ENCODE measurements around the gene PRUNE2.

The PRUNE2 gene

DNA sequence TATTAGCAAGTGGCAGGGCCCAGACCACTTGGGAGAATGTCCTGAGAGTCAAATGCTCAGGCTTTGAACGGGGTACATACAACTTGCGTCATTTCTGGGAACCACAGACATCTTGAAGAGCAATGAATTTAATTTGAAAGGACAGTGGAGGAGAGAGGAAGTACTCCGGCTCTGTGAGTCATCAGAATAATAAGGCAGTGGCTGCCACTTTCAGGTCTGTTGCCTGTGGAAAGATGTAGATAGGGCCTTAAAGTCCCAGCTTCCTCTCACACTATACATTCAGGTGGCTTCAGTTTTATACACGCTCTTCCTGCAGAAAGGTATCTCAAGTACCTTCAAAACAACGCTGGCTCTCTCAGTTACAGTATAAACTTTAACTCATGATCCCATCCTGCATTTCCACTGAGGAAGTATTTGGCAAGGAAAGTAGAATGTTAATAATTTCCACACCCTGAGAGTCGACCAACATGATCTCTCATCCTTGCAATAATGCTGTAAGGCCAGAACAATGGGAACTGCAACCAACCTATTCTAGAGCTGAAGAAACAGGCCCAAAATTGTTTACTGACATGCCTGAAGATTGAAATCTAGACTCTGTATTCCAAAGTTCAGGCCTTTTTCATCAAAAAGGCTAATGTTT, 6.8 kb upstream of the PRUNE2 start:
- TF ChIP-seq, protein P1, sequence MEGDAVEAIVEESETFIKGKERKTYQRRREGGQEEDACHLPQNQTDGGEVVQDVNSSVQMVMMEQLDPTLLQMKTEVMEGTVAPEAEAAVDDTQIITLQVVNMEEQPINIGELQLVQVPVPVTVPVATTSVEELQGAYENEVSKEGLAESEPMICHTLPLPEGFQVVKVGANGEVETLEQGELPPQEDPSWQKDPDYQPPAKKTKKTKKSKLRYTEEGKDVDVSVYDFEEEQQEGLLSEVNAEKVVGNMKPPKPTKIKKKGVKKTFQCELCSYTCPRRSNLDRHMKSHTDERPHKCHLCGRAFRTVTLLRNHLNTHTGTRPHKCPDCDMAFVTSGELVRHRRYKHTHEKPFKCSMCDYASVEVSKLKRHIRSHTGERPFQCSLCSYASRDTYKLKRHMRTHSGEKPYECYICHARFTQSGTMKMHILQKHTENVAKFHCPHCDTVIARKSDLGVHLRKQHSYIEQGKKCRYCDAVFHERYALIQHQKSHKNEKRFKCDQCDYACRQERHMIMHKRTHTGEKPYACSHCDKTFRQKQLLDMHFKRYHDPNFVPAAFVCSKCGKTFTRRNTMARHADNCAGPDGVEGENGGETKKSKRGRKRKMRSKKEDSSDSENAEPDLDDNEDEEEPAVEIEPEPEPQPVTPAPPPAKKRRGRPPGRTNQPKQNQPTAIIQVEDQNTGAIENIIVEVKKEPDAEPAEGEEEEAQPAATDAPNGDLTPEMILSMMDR (IDR thresholded peaks at IDR 0.05; ENCODE audit: low read depth, low read length, missing control alignments) = no peak
- no peak for DNase-seq (ENCODE audit: low read depth)
- H3K4me3 ChIP-seq (ENCODE audit: low read depth, low read length) = no peak overlapping the region

DNA sequence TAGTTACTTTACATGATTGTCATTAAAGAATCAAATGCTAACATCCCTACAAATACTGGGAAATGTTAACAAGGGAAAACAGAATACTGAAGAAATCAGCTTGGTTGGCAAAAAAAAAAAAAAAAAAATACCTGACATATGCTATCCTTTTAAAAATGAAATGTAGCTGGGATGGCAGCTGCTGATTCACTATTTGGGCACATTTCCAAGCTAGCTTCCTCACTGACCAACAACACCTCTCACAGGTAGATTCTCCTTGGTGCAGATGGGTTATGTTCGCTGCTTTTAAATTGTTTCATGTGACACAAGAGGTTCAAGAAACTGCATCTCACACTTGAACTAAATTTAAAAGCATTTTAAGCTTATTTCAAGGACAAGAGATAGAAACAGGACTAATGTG, 6.1 kb upstream of the PRUNE2 start:
- H3K4me3 ChIP-seq (ENCODE audit: low read depth, low read length) = no peak overlapping the region
- no peak for DNase-seq (ENCODE audit: low read depth)

GRCh38 chr9:76910861-76911260, 4.9 kb upstream of the PRUNE2 start:
- no peak overlapping the region for H3K4me3 ChIP-seq (ENCODE audit: low read depth, low read length)
- DNase-seq (ENCODE audit: low read depth) = no peak
- TF ChIP-seq, protein P1 (IDR thresholded peaks at IDR 0.05; ENCODE audit: low read depth, low read length, missing control alignments) = no peak

More for the DNA sequence above, 6.1 kb upstream of the PRUNE2 start:
- TF ChIP-seq, protein P1 (IDR thresholded peaks at IDR 0.05; ENCODE audit: low read depth, low read length, missing control alignments) = no peak

DNA sequence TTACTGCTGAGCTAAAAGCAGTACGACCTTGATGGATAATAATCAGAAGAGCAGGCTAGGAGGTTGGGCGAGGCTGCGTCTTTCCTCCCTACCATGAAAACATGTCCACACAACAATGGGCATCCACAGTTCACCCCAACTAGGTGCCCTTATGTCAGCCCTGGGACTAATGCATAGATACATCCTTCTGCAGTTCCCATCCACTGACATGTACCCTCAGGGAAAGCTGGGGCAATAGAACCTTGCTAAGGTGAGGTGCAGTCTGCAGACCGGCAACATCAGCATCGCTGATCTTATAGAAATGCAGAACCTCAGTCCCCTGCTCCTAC, 697 bp upstream of the PRUNE2 start:
- H3K4me3 ChIP-seq (ENCODE audit: low read depth, low read length) = no peak overlapping the region
- DNase-seq (ENCODE audit: low read depth) = no peak
- TF ChIP-seq, protein P1 (IDR thresholded peaks at IDR 0.05; ENCODE audit: low read depth, low read length, missing control alignments) = no peak

DNA sequence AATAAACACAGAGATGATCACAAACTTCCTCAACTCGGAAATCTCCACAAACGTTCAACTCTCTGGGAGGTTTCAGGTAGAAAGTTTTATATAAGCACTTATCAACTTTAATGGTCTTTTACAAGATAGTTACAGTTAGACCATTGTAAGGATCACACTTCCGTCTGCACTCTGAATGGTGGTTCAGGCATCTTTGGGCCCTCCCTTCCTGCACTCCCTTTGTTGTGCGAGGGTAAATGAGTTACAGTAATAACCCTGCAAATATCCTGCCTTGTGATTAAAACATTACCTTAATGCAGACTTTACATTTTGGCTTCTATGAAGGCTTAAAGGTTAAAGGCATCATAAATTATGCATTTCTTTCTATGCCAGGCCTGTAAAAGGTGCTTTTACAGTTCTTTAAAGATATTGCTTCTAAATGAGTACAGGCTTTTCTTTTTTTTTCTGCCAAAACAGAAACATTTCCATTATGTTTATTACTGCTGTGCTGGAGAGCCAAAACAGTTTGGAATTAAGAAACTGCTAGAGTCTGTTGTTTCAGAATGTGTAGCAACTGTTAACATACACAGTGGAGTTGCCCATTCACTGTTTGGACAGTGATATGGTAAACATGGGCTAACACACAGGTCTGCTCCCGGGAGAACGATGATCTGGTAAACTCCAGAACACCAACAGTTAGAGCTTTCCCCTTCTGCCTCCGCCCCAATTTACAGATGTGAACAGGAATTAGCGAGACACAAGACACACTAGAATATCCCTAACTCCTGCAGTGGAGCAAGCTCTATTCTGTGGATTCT, 1.1 kb downstream of the PRUNE2 start:
- TF ChIP-seq, protein P1 (IDR thresholded peaks at IDR 0.05; ENCODE audit: low read depth, low read length, missing control alignments) = no peak
- DNase-seq (ENCODE audit: low read depth) = no peak
- no peak overlapping the region for H3K4me3 ChIP-seq (ENCODE audit: low read depth, low read length)

DNA sequence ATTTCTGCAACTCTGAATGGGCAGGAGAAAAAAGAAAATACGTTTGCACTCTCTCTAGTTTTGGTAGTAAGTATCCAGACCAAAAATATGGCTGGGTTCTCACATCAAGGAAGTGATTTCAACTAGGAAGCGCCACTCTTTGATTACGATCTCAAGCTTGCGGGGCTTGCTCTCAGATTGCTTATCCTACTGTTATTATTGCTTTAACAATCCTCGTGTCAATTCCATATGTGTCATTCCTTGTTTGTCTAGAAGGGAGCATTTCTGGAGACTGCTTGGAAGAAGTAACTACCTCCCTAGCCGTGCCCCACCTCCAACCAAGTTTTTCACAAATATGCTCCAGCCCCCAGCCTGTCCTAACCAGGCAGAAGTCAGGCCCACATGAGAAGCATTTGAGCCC, 3.5 kb downstream of the PRUNE2 start:
- no peak for DNase-seq (ENCODE audit: low read depth)
- TF ChIP-seq, protein P1 (IDR thresholded peaks at IDR 0.05; ENCODE audit: low read depth, low read length, missing control alignments) = no peak
- no peak overlapping the region for H3K4me3 ChIP-seq (ENCODE audit: low read depth, low read length)

- TF ChIP-seq, protein P1 (IDR thresholded peaks at IDR 0.05; ENCODE audit: low read depth, low read length, missing control alignments) = no peak
- no peak for DNase-seq (ENCODE audit: low read depth)
- H3K4me3 ChIP-seq (ENCODE audit: low read depth, low read length) = no peak overlapping the region
These were observed 4.1 kb downstream of the PRUNE2 start for GRCh38 chr9:76901801-76902200.

All from GM12864 (cell line).